K562 (cell line): ENCODE data around the gene FCGBP. TPM values are rescaled to one million over a fixed set of nuclear protein-coding genes. Genes with fewer than 3 reads are reported as not detected.

Experiments
- ATAC-seq: fragments of 200-7000 bp; cut with Tn5 transposase; 3 replicates; pipeline ENCODE4 v1.9.1; 2020; ENCODE audit warnings: moderate library complexity
- BruUV-seq: library from RNA; stranded (reverse); fragments of 400-500 nt; replicated peaks from 2 replicates; lab custom pipeline; 2021; lab: Mats Ljungman, UMichigan
- CTCF ChIA-PET: fragments of 300-600 bp; formaldehyde crosslinking; extraction: SDS; loops from one replicate; lab custom pipeline; 2021; ENCODE audit warnings: low intra/inter-chr PET ratio; lab: Yijun Ruan, JAX
- POLR2A ChIA-PET: fragments of 300-600, 350-650 bp; sonication (Branson Sonifier 250); formaldehyde crosslinking; extraction: SDS; loops from one replicate; lab custom pipeline; 2021; ENCODE audit warnings: antibody characterized with exemption, inconsistent platforms; lab: Yijun Ruan, JAX
- DNase-seq, 4 experiments: peaks; one replicate each; pipeline versions ENCODE4 v3.0.0 to v3.0.0-alpha.2; 2011 to 2018; ENCODE audit warnings: low spot score in 3 of 4, mixed read lengths in 3 of 4; ENCODE audit errors: extremely low read depth in 1 of 4
- FAIRE-seq: peaks from 2 replicates; lab custom pipeline; 2011; peaks lifted over from hg19 to GRCh38; lab: Jason Lieb, UNC
- H2AFZ ChIP-seq: 2 replicates; pipeline ENCODE4 v1.6.0; 2011; ENCODE audit warnings: low read depth, low read length, control low read depth, inconsistent platforms
- H3K27ac ChIP-seq: fragments of 200-600 bp; 3 replicates; pipeline ENCODE4 v1.8.0; 2011; ENCODE audit warnings: low read depth, mild to moderate bottlenecking, control low read depth, inconsistent platforms, low read length, moderate library complexity, mixed read lengths; ENCODE audit errors: extremely low read depth
- H3K27me3 ChIP-seq, 2 experiments: fragments of 300-600 bp in 1 of 2; 2 replicates in 1 of 2; 3 replicates in 1 of 2; pipeline versions ENCODE4 v1.6.0 to v1.8.0; 2011; ENCODE audit warnings: inconsistent platforms in 2 of 2, low read length in 2 of 2, mild to moderate bottlenecking in 1 of 2, mixed read lengths in 1 of 2, moderate library complexity in 1 of 2; ENCODE audit not compliant: control insufficient read depth in 2 of 2, insufficient read depth in 2 of 2
- H3K36me3 ChIP-seq: fragments of 300-600 bp; 3 replicates; pipeline ENCODE4 v1.8.0; 2011; ENCODE audit warnings: mild to moderate bottlenecking, low read length, inconsistent platforms; ENCODE audit not compliant: control insufficient read depth, insufficient read depth
- H3K4me1 ChIP-seq, 2 experiments: fragments of 200-600 bp in 1 of 2; replicated peaks in 1 of 2; 2 replicates in 1 of 2; 3 replicates in 1 of 2; pipeline versions ENCODE4 v1.5.1 to v1.8.0; 2011; ENCODE audit warnings: inconsistent platforms in 2 of 2, low read length in 2 of 2, mild to moderate bottlenecking in 1 of 2, mixed read lengths in 1 of 2, moderate library complexity in 1 of 2; ENCODE audit not compliant: control insufficient read depth in 2 of 2, insufficient read depth in 2 of 2
- H3K4me2 ChIP-seq: 2 replicates; pipeline ENCODE4 v1.6.1; 2011; ENCODE audit warnings: low read length, control low read depth, inconsistent platforms, mixed read lengths; ENCODE audit not compliant: insufficient read depth
- H3K4me3 ChIP-seq: fragments of 200-600 bp; sonication (generic), shearing (Covaris generic); 2 replicates; pipeline ENCODE4 v1.5.1; 2016; ENCODE audit warnings: control low read depth, inconsistent platforms
- H3K79me2 ChIP-seq: fragments of 200-600 bp; 3 replicates; pipeline ENCODE4 v1.8.0; 2011; ENCODE audit warnings: low read length, inconsistent platforms; ENCODE audit not compliant: control insufficient read depth, insufficient read depth
- H3K9ac ChIP-seq, 2 experiments: 2 replicates each; pipeline versions ENCODE4 v1.6.0 to v1.6.1; 2011; ENCODE audit warnings: low read depth in 2 of 2, low read length in 2 of 2, control low read depth in 1 of 2, inconsistent platforms in 1 of 2, mild to moderate bottlenecking in 1 of 2, mixed read lengths in 1 of 2; ENCODE audit not compliant: insufficient read depth in 1 of 2
- H3K9me1 ChIP-seq: one replicate; pipeline ENCODE4 v1.6.0; 2011; ENCODE audit warnings: inconsistent platforms, mild to moderate bottlenecking, low read length, moderate library complexity; ENCODE audit not compliant: control insufficient read depth, insufficient read depth
- H3K9me3 ChIP-seq: replicated peaks from 2 replicates; pipeline ENCODE4 v1.5.1; 2011; ENCODE audit warnings: low read depth, low read length, inconsistent platforms; ENCODE audit not compliant: control insufficient read depth, insufficient read depth
- H4K20me1 ChIP-seq: replicated peaks from 2 replicates; pipeline ENCODE4 v1.6.1; 2011; ENCODE audit warnings: low read length, inconsistent platforms, mixed read lengths; ENCODE audit not compliant: control insufficient read depth, insufficient read depth
- ADNP ChIP-seq: fragments of 200-800 bp; sonication (Bioruptor generic); IDR thresholded peaks from 2 replicates; pipeline ENCODE4 v1.6.1; 2016; ENCODE audit warnings: missing genetic modification characterization, missing compliant biosample characterization
- BHLHE40 ChIP-seq: IDR thresholded peaks from 2 replicates; pipeline ENCODE4 v1.6.1; 2011; ENCODE audit warnings: low read length, improper control_type of control experiment
- CBFA2T3 ChIP-seq: fragments of 450-650 bp; IDR thresholded peaks from 2 replicates; pipeline ENCODE4 v1.6.1; 2017
- CREB1 ChIP-seq, 2 experiments: sonication (generic) in 1 of 2; formaldehyde crosslinking in 1 of 2; IDR thresholded peaks; 2 replicates each; pipeline versions ENCODE4 v1.6.1 to v1.8.0; 2012 to 2022; ENCODE audit warnings: inconsistent platforms in 1 of 2, mild to moderate bottlenecking in 1 of 2, missing genetic modification reagents in 1 of 2, moderate library complexity in 1 of 2
- ESRRA ChIP-seq: fragments of 450-650 bp; IDR thresholded peaks from 2 replicates; pipeline ENCODE4 v1.6.1; 2014; ENCODE audit warnings: low read depth, mild to moderate bottlenecking, moderate library complexity, borderline replicate concordance
- GTF2F1 ChIP-seq: IDR thresholded peaks from 2 replicates; pipeline ENCODE4 v1.6.1; 2011; ENCODE audit warnings: low read depth, low read length, improper control_type of control experiment
- MEIS2 ChIP-seq: fragments of 450-650 bp; IDR thresholded peaks from 2 replicates; pipeline ENCODE4 v1.6.1; 2014; ENCODE audit warnings: mild to moderate bottlenecking; ENCODE audit not compliant: partially characterized antibody
- PBX2 ChIP-seq, 2 experiments: IDR thresholded peaks in 1 of 2; conservative IDR thresholded peaks in 1 of 2; 2 replicates each; pipeline ENCODE4 v1.6.1; 2016; ENCODE audit warnings: low read depth in 2 of 2, mild to moderate bottlenecking in 1 of 2, missing compliant biosample characterization in 1 of 2, missing genetic modification characterization in 1 of 2, moderate library complexity in 1 of 2
- SOX6 ChIP-seq: fragments of 450-650 bp; IDR thresholded peaks from 2 replicates; pipeline ENCODE4 v1.6.1; 2014; ENCODE audit warnings: mild to moderate bottlenecking
- SPI1 ChIP-seq: IDR thresholded peaks from 2 replicates; pipeline ENCODE4 v1.6.1; 2011; ENCODE audit warnings: low read depth, low read length, control low read depth, borderline replicate concordance
- WGBS: fragments of 100-300 bp; shearing (Covaris generic); methylation state at CpG from one replicate; pipeline ENCODE4 v1.1.6; 2016; ENCODE audit warnings: low coverage, mixed read lengths; ENCODE audit not compliant: insufficient coverage; ENCODE audit errors: missing lambda C conversion rate; 5-methylcytosine and 5-hydroxymethylcytosine counted together
- in situ Hi-C: fragments of 300-500 bp; cut with MboI; formaldehyde crosslinking; loops from 4 replicates; pipeline ENCODE4 v1.15.0; 2018; ENCODE audit warnings: inconsistent platforms, mixed read lengths
- intact Hi-C: fragments of 100-400 bp; cut with micrococcal nuclease; formaldehyde crosslinking; loops from 2 replicates; pipeline ENCODE4 v1.14.2; 2022
- polyA plus RNA-seq, 8 experiments: library from polyadenylated mRNA; depleted of rRNA in 4 of 8; stranded (reverse) in 5 of 8; unstranded in 3 of 8; fragments of >200 nt; fragmentation: Nextera tagmentation in 2 of 8; fragmentation: Illumina TruSeq in 1 of 8; extraction: Ambion mirVana in 2 of 8; extraction: Trizol in 1 of 8; gene quantifications; 2 replicates each; pipeline versions ENCODE4 v1.2.1 to v1.2.3, GENCODE V29; 2011 to 2014; ENCODE audit warnings: inconsistent platforms in 1 of 8, missing spikeins in 1 of 8
- total RNA-seq, 7 experiments: library from RNA; depleted of rRNA in 6 of 7; stranded (reverse); fragments of >200 nt in 6 of 7; fragmentation: Illumina TruSeq in 2 of 7; extraction: Trizol in 2 of 7; gene quantifications; 2 replicates each; pipeline versions ENCODE4 v1.2.1 to v1.2.3, GENCODE V29; 2011 to 2021; ENCODE audit warnings: low replicate concordance in 1 of 7
- TF ChIP-seq, protein P1 (sequence below): fragments of 450-650 bp; formaldehyde crosslinking; IDR thresholded peaks from 2 replicates; pipeline ENCODE4 v1.4.0; 2020; ENCODE audit warnings: mild to moderate bottlenecking
- TF ChIP-seq, protein P2 (sequence below): sonication (generic); formaldehyde crosslinking; IDR thresholded peaks from 2 replicates; pipeline ENCODE4 v1.8.1; 2023; ENCODE audit warnings: mild to moderate bottlenecking, missing genetic modification reagents
- TF ChIP-seq, protein P3 (sequence below): fragments of 250-450 bp; sonication (Bioruptor Pico); IDR thresholded peaks from 2 replicates; pipeline ENCODE4 v1.8.0; 2021; ENCODE audit warnings: mild to moderate bottlenecking, moderate library complexity

Gene FCGBP
- total and polyA plus RNA-seq, 9 of the 15 experiments (the other 6 are each of a cell fraction or from before 2014, with no cell fraction given), result 0.01 to 1.5 (median 0.13) TPM; not detected in 4

GRCh38 chr19:39941615-39942365 lies 7.4 kb upstream of the FCGBP start:
- Histone ChIP-seq H3K27me3 (no peaks in the 10 kb centered on the region), H3K9me1 (no peaks in the 10 kb centered on the region), H4K20me1 (no peaks in the 10 kb centered on the region), H3K4me2 (no peak overlapping the region), H3K9ac (no peak overlapping the region), H3K4me3 (no peak overlapping the region), H3K4me1 (no peaks in the 10 kb centered on the region), H3K79me2 (no peaks in the 10 kb centered on the region), H3K9me3 (no peaks in the 10 kb centered on the region; the same call in 1 of the 2 replicates), H3K27ac (no peak overlapping the region), H3K36me3 (no peaks in the 10 kb centered on the region), H2AFZ (no peak overlapping the region)
- in situ Hi-C loops, result no loop called here
- ChIA-PET CTCF (no interaction called here), POLR2A (interaction anchor here (0.7 to 0.8 kb wide), 2 partner anchors 19 to 299 kb away, joined by 3 to 4 read pairs; no protein-coding TSS in a partner anchor)
- BruUV-seq, result no TSS peak
- WGBS, result 0% methylated on average over 5 of the region's 5 CpGs
- intact Hi-C loops, result no loop called here
- ATAC-seq (no peak), FAIRE-seq (no peak), DNase-seq (no peak)
- no peak for TF ChIP-seq CREB1 (IDR thresholded peaks at IDR 0.05)
- TF ChIP-seq CREB1 (CRISPR knock-in tag; IDR thresholded peaks at IDR 0.05), result no peak
- TF ChIP-seq, protein P1, sequence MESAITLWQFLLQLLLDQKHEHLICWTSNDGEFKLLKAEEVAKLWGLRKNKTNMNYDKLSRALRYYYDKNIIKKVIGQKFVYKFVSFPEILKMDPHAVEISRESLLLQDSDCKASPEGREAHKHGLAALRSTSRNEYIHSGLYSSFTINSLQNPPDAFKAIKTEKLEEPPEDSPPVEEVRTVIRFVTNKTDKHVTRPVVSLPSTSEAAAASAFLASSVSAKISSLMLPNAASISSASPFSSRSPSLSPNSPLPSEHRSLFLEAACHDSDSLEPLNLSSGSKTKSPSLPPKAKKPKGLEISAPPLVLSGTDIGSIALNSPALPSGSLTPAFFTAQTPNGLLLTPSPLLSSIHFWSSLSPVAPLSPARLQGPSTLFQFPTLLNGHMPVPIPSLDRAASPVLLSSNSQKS (CRISPR knock-in tag), result no peak
- peak; percentile 31; the same call in 1 of the 2 replicates for TF ChIP-seq SOX6
- no peak for TF ChIP-seq BHLHE40
- TF ChIP-seq ESRRA, result peak; percentile 42; the same call in 1 of the 2 replicates
- peak; percentile 29 for TF ChIP-seq MEIS2
- TF ChIP-seq PBX2 (CRISPR knock-in tag; IDR thresholded peaks at IDR 0.05; ENCODE audit: low read depth), result no peak
- peak; percentile 40 for TF ChIP-seq PBX2 (tag; conservative IDR thresholded peaks at IDR 0.05; ENCODE audit: low read depth)
- TF ChIP-seq, protein P2, sequence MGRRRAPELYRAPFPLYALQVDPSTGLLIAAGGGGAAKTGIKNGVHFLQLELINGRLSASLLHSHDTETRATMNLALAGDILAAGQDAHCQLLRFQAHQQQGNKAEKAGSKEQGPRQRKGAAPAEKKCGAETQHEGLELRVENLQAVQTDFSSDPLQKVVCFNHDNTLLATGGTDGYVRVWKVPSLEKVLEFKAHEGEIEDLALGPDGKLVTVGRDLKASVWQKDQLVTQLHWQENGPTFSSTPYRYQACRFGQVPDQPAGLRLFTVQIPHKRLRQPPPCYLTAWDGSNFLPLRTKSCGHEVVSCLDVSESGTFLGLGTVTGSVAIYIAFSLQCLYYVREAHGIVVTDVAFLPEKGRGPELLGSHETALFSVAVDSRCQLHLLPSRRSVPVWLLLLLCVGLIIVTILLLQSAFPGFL (CRISPR knock-in tag), result no peak
- no peak for TF ChIP-seq GTF2F1
- TF ChIP-seq SPI1, result 0 out of 2 replicates have a peak, but pooled peaks have one; percentile 16
- no peak for TF ChIP-seq ADNP (tag)
- TF ChIP-seq, protein P3, sequence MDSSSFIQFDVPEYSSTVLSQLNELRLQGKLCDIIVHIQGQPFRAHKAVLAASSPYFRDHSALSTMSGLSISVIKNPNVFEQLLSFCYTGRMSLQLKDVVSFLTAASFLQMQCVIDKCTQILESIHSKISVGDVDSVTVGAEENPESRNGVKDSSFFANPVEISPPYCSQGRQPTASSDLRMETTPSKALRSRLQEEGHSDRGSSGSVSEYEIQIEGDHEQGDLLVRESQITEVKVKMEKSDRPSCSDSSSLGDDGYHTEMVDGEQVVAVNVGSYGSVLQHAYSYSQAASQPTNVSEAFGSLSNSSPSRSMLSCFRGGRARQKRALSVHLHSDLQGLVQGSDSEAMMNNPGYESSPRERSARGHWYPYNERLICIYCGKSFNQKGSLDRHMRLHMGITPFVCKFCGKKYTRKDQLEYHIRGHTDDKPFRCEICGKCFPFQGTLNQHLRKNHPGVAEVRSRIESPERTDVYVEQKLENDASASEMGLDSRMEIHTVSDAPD (CRISPR knock-in tag), result no peak
- peak; percentile 10; the same call in 1 of the 2 replicates for TF ChIP-seq CBFA2T3
